WTC11 (cell line): ENCODE data around the gene RNU1-3. TPM values are rescaled to one million over a fixed set of nuclear protein-coding genes. Genes with fewer than 3 reads are reported as not detected.
"Not testable (repeated sequence)": the region's sequence is repeated elsewhere in the genome, so short reads cannot be mapped to it uniquely, and the experiment has no call there.

Source experiments
- ATAC-seq: fragments of 200-7000 bp; cut with Tn5 transposase; 2 replicates; pipeline ENCODE4 v1.10.0; 2021; ENCODE audit warnings: mild to moderate bottlenecking, moderate library complexity
- CTCF ChIA-PET: fragments of 300-600 bp; sonication (Branson Sonifier 250); formaldehyde crosslinking; loops from one replicate; lab custom pipeline; 2021; ENCODE audit warnings: antibody characterized with exemption; lab: Charles Lee
- POLR2A ChIA-PET: fragments of 350-600 bp; sonication (Branson Sonifier 250); formaldehyde crosslinking; loops from one replicate; lab custom pipeline; 2021; ENCODE audit warnings: antibody characterized with exemption; lab: Charles Lee
- DNase-seq: peaks from one replicate; pipeline ENCODE4 v3.0.0; 2021; ENCODE audit warnings: low spot score
- H3K27ac Mint-ChIP-seq: 2 replicates; pipeline ENCODE4 v1.8.0; 2021; ENCODE audit warnings: mixed read lengths
- H3K27me3 Mint-ChIP-seq: 2 replicates; pipeline ENCODE4 v1.8.0; 2021; ENCODE audit warnings: low read depth, mild to moderate bottlenecking, moderate library complexity, mixed read lengths
- H3K36me3 Mint-ChIP-seq: 2 replicates; pipeline ENCODE4 v1.8.0; 2021; ENCODE audit warnings: mixed read lengths
- H3K4me1 Mint-ChIP-seq: 2 replicates; pipeline ENCODE4 v1.8.0; 2022; ENCODE audit warnings: mixed read lengths
- H3K4me3 Mint-ChIP-seq: 2 replicates; pipeline ENCODE4 v1.8.0; 2021; ENCODE audit warnings: mild to moderate bottlenecking, moderate library complexity, mixed read lengths
- H3K9me3 Mint-ChIP-seq: 2 replicates; pipeline ENCODE4 v1.8.0; 2021; ENCODE audit warnings: mixed read lengths
- KAT7 ChIP-seq: sonication (generic); formaldehyde crosslinking; IDR thresholded peaks from 2 replicates; pipeline ENCODE4 v1.8.1; 2023; ENCODE audit warnings: missing genetic modification reagents, mild to moderate bottlenecking, borderline replicate concordance
- NFE2L1 ChIP-seq: sonication (generic); formaldehyde crosslinking; IDR thresholded peaks from 2 replicates; pipeline ENCODE4 v1.8.1; 2023; ENCODE audit warnings: missing genetic modification reagents
- RELA ChIP-seq: sonication (generic); formaldehyde crosslinking; IDR thresholded peaks from 2 replicates; pipeline ENCODE4 v1.8.1; 2022; ENCODE audit warnings: missing genetic modification reagents, mild to moderate bottlenecking, borderline replicate concordance
- SMAD3 ChIP-seq: sonication (generic); formaldehyde crosslinking; IDR thresholded peaks from 2 replicates; pipeline ENCODE4 v1.8.0; 2022; ENCODE audit warnings: missing genetic modification reagents, mild to moderate bottlenecking, borderline replicate concordance
- ZNF121 ChIP-seq: sonication (generic); formaldehyde crosslinking; IDR thresholded peaks from 2 replicates; pipeline ENCODE4 v1.8.0; 2023; ENCODE audit warnings: missing genetic modification reagents
- total RNA-seq: library from RNA; stranded (reverse); gene quantifications from 3 replicates; pipeline ENCODE4 v1.2.3, GENCODE V29; 2021
- TF ChIP-seq, protein P1 (sequence below): fragments of 250-450 bp; sonication (Bioruptor Pico); IDR thresholded peaks from 2 replicates; pipeline ENCODE4 v1.9.0; 2021; ENCODE audit warnings: mild to moderate bottlenecking
- TF ChIP-seq, protein P2 (sequence below): sonication (generic); formaldehyde crosslinking; IDR thresholded peaks from 2 replicates; pipeline ENCODE4 v1.8.1; 2023; ENCODE audit warnings: mild to moderate bottlenecking, moderate library complexity, missing genetic modification reagents
- TF ChIP-seq, protein P3 (sequence below): sonication (generic); formaldehyde crosslinking; IDR thresholded peaks from 2 replicates; pipeline ENCODE4 v1.8.0; 2023; ENCODE audit warnings: missing genetic modification reagents, mild to moderate bottlenecking, borderline replicate concordance
- TF ChIP-seq, protein P4 (sequence below): sonication (generic); formaldehyde crosslinking; IDR thresholded peaks from 2 replicates; pipeline ENCODE4 v1.8.0; 2022; ENCODE audit warnings: missing genetic modification reagents

RNU1-3 gene
- total RNA-seq, 1 experiment from 2014 or later: 1,197 TPM

DNA sequence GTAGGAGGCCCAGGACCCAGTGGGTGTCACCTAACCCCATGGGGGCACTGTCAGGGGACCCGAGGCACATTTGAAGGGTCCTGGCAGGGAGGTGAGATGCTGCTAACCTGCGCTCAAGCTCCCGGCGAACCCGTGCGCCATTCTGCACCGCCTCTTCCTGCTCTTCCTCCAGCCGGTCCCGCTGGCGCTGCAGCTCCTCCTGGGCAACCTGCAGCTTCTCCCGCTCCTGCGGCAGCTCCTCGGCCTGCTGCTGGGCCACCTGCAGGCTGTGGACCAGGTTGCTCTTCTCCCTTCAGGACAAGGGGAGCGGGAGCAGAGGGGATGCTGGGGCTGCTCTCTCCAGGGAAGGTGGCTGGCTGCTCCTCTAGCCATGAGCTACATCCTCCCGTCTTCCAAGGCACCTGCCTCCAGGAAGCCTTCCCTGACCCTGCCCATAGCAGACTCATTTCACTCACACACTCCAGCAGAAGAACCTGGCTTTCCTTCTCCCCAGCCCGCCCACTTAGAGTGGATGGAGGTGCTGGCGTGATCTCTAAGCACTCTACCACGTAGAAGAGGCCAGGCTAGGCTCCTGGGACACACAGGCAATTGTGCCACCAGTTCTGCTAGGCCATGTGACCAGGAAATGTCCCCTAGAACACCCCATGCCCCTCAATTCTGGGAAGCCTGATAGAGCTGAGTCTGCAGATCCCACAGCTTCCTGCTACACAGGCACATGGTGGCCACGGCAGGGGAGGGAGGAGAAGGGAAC is 38.2 kb downstream of the RNU1-3 start:
- no peaks in the 10 kb centered on the region for H3K27me3 Mint-ChIP-seq
- DNase-seq: no peak
- POLR2A ChIA-PET: no interaction called here

DNA sequence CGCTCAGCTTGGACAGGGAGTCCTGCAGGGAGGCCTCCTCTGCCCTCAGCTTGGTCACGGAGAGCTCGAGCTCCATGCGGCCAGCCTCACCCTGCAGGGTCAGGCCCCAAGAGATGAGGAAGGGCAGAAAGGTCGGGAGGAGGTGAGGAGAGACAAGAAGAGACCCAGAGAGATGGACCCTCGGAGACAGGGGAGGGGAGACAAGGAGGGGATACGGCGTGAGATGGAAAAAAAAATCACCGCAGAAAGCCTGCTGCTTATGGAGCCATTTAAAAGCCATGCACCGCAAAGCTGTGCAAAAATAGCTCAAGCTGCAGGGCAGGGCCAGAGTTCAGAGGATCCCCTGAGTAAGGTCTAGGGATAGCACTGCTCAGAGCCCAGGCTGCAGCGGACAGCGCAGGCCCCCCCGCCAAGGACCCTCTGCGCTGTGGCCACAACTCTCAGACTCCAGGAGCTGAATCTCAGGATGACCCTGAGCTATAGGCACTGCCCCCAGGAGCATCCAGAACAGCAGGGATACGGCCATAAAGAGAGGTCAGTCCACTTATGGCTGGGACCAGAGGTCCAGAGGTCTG is 40.3 kb downstream of the RNU1-3 start:
- POLR2A ChIA-PET, ATAC-seq, H3K4me1 Mint-ChIP-seq, H3K27me3 Mint-ChIP-seq, H3K4me3 Mint-ChIP-seq, DNase-seq, H3K9me3 Mint-ChIP-seq: not testable (repeated sequence)
- Mint-ChIP-seq H3K36me3 (peaks cover 26% of the 10 kb centered on the region), H3K27ac (0 out of 2 replicates have a peak overlapping the region, but pooled peaks have one; percentile 12)
- CTCF ChIA-PET: interaction anchor here (0.6 to 2.3 kb wide), 2 partner anchors 81 to 321 kb away, joined by 3 to 27 read pairs; no protein-coding TSS in a partner anchor

More for the DNA sequence above, 38.2 kb downstream of the RNU1-3 start:
- Mint-ChIP-seq H3K4me3 (no peak overlapping the region), H3K36me3 (peaks cover 31% of the 10 kb centered on the region), H3K4me1 (no peaks in the 10 kb centered on the region), H3K27ac (peak overlapping the region; percentile 14; the same call in 1 of the 2 replicates), H3K9me3 (no peaks in the 10 kb centered on the region)
- TF ChIP-seq, protein P1, sequence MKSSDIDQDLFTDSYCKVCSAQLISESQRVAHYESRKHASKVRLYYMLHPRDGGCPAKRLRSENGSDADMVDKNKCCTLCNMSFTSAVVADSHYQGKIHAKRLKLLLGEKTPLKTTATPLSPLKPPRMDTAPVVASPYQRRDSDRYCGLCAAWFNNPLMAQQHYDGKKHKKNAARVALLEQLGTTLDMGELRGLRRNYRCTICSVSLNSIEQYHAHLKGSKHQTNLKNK: no peak
- CTCF ChIA-PET: interaction anchor here (0.8 to 1.0 kb wide), 2 partner anchors 79 to 418 kb away, joined by 3 read pairs; no protein-coding TSS in a partner anchor
- ATAC-seq: no peak

DNA sequence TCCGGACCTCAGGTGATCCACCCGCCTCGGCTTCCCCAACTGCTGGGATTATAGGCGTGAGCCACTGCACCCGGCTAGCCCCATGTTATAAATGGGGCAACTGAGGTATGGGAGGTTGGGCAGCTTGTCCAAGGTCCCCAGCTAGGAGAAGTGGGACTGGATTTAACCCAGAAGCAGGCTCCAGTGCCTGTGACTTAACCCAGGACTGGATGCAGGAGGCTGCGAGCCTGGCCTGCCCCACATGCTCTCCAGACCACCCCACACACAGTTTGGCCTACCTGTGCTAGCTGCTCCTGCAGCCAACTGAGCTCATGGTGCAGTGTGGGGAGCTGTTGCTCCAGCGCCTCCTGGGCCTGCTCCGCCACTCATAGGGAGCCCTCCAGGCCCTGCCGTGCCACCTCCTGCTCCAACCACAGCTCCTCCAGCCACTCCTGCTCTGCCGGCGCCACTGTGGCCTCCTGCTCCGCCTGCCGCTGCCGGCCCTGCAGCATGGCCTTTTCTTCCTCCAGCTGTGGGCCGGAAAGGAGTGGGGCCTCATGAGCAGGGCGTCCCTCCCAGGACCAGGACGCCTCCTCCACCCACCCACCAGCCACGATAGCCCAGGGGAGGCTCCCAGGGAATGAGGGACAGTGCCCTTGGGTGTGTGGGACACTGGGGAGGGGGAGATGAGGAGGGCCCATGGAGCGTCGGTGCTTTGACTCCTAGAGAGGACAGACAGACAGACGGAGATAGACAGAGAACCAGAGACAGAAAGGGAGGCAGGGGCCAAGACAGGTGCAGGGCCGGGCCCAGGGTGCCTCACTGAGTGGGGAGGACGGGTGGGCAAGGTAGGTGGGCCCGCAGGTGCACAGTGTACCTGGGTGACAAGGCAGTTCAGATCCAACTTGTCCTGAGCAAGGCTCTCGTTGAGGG is 41.0 kb downstream of the RNU1-3 start:
- DNase-seq (no peak), ATAC-seq (no peak)
- TF ChIP-seq RELA (CRISPR knock-in tag) (peak; percentile 72; the same call in 1 of the 2 replicates), NFE2L1 (CRISPR knock-in tag) (no peak), KAT7 (no peak), ZNF121 (CRISPR knock-in tag) (0 out of 2 replicates have a peak, but pooled peaks have one; percentile 20), SMAD3 (CRISPR knock-in tag) (no peak)
- TF ChIP-seq, protein P2, sequence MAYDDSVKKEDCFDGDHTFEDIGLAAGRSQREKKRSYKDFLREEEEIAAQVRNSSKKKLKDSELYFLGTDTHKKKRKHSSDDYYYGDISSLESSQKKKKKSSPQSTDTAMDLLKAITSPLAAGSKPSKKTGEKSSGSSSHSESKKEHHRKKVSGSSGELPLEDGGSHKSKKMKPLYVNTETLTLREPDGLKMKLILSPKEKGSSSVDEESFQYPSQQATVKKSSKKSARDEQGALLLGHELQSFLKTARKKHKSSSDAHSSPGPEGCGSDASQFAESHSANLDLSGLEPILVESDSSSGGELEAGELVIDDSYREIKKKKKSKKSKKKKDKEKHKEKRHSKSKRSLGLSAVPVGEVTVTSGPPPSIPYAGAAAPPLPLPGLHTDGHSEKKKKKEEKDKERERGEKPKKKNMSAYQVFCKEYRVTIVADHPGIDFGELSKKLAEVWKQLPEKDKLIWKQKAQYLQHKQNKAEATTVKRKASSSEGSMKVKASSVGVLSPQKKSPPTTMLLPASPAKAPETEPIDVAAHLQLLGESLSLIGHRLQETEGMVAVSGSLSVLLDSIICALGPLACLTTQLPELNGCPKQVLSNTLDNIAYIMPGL: no peak
- TF ChIP-seq, protein P3, sequence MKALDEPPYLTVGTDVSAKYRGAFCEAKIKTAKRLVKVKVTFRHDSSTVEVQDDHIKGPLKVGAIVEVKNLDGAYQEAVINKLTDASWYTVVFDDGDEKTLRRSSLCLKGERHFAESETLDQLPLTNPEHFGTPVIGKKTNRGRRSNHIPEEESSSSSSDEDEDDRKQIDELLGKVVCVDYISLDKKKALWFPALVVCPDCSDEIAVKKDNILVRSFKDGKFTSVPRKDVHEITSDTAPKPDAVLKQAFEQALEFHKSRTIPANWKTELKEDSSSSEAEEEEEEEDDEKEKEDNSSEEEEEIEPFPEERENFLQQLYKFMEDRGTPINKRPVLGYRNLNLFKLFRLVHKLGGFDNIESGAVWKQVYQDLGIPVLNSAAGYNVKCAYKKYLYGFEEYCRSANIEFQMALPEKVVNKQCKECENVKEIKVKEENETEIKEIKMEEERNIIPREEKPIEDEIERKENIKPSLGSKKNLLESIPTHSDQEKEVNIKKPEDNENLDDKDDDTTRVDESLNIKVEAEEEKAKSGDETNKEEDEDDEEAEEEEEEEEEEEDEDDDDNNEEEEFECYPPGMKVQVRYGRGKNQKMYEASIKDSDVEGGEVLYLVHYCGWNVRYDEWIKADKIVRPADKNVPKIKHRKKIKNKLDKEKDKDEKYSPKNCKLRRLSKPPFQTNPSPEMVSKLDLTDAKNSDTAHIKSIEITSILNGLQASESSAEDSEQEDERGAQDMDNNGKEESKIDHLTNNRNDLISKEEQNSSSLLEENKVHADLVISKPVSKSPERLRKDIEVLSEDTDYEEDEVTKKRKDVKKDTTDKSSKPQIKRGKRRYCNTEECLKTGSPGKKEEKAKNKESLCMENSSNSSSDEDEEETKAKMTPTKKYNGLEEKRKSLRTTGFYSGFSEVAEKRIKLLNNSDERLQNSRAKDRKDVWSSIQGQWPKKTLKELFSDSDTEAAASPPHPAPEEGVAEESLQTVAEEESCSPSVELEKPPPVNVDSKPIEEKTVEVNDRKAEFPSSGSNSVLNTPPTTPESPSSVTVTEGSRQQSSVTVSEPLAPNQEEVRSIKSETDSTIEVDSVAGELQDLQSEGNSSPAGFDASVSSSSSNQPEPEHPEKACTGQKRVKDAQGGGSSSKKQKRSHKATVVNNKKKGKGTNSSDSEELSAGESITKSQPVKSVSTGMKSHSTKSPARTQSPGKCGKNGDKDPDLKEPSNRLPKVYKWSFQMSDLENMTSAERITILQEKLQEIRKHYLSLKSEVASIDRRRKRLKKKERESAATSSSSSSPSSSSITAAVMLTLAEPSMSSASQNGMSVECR (CRISPR knock-in tag): no peak
- TF ChIP-seq, protein P4, sequence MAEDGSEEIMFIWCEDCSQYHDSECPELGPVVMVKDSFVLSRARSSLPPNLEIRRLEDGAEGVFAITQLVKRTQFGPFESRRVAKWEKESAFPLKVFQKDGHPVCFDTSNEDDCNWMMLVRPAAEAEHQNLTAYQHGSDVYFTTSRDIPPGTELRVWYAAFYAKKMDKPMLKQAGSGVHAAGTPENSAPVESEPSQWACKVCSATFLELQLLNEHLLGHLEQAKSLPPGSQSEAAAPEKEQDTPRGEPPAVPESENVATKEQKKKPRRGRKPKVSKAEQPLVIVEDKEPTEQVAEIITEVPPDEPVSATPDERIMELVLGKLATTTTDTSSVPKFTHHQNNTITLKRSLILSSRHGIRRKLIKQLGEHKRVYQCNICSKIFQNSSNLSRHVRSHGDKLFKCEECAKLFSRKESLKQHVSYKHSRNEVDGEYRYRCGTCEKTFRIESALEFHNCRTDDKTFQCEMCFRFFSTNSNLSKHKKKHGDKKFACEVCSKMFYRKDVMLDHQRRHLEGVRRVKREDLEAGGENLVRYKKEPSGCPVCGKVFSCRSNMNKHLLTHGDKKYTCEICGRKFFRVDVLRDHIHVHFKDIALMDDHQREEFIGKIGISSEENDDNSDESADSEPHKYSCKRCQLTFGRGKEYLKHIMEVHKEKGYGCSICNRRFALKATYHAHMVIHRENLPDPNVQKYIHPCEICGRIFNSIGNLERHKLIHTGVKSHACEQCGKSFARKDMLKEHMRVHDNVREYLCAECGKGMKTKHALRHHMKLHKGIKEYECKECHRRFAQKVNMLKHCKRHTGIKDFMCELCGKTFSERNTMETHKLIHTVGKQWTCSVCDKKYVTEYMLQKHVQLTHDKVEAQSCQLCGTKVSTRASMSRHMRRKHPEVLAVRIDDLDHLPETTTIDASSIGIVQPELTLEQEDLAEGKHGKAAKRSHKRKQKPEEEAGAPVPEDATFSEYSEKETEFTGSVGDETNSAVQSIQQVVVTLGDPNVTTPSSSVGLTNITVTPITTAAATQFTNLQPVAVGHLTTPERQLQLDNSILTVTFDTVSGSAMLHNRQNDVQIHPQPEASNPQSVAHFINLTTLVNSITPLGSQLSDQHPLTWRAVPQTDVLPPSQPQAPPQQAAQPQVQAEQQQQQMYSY: peak; percentile 19; the same call in 1 of the 2 replicates
- Mint-ChIP-seq H3K27me3 (no peaks in the 10 kb centered on the region), H3K36me3 (peaks cover 26% of the 10 kb centered on the region), H3K27ac (0 out of 2 replicates have a peak overlapping the region, but pooled peaks have one; percentile 12), H3K9me3 (no peaks in the 10 kb centered on the region), H3K4me3 (no peak overlapping the region), H3K4me1 (no peaks in the 10 kb centered on the region)
- ChIA-PET POLR2A (no interaction called here), CTCF (interaction anchor here (0.6 to 2.5 kb wide), 23 partner anchors 8 to 1548 kb away, joined by 3 to 27 read pairs (median 4); partner anchors contain the start of gene NBPF1)
